ENCODE data around the gene LENG9. TPM values are rescaled to one million over a fixed set of nuclear protein-coding genes. Genes with fewer than 3 reads are reported as not detected.
A peak's percentile ranks its signal among the peaks of the same experiment; 100 is the strongest.

LENG9 gene
- total RNA-seq, 2 experiments from 2014 or later, result 1.8 to 6.0 TPM

GRCh38 chr19:54444737-54445136 lies 18.8 kb downstream of the LENG9 start:
- Histone ChIP-seq H3K4me2 (ENCODE audit: low read length) (no peak overlapping the region), H3K27ac (ENCODE audit: low read depth, low read length, poor library complexity, severe bottlenecking) (no peak overlapping the region), H3K4me1 (ENCODE audit: insufficient read depth, low read length, poor library complexity, severe bottlenecking) (peaks cover 13% of the 10 kb centered on the region), H2AFZ (ENCODE audit: low read length) (no peak overlapping the region), H3K36me3 (ENCODE audit: insufficient read depth, low read length) (peaks cover 38% of the 10 kb centered on the region), H4K20me1 (ENCODE audit: insufficient read depth, low read length) (peaks cover 7% of the 10 kb centered on the region), H3K9me2 (ENCODE audit: insufficient read depth, low read length) (no peaks in the 10 kb centered on the region), H3K4me3 (ENCODE audit: low read depth, low read length, poor library complexity, severe bottlenecking) (no peak overlapping the region), H3K9me3 (ENCODE audit: low read length) (no peaks in the 10 kb centered on the region), H3K79me2 (ENCODE audit: insufficient read depth, low read depth, low read length) (peaks cover 26% of the 10 kb centered on the region)
- POLR2A ChIA-PET, result no interaction called here
- CTCF ChIA-PET (ENCODE audit: unreplicated experiment), result no interaction called here
- TF ChIP-seq EZH2phosphoT487 (IDR thresholded peaks at IDR 0.05; ENCODE audit: borderline replicate concordance, low read depth, low read length) (no peak), CTCF (conservative IDR thresholded peaks at IDR 0.05; ENCODE audit: low read length) (no peak)
- no peak for DNase-seq (ENCODE audit: low spot score)
- no TSS peak for BruUV-seq (replicated peaks)
- intact Hi-C loops (cut with micrococcal nuclease; ENCODE audit: unreplicated experiment), result no loop called here

- no peaks in the 10 kb centered on the region for H4K20me1 ChIP-seq (ENCODE audit: insufficient read depth, low read length)
- H3K36me3 ChIP-seq (ENCODE audit: insufficient read depth, low read length), result peaks cover 30% of the 10 kb centered on the region
- ChIA-PET POLR2A (no interaction called here), CTCF (ENCODE audit: unreplicated experiment) (no interaction called here)
- no peaks in the 10 kb centered on the region for H3K4me1 ChIP-seq (ENCODE audit: insufficient read depth, low read length, poor library complexity, severe bottlenecking)
- no peak overlapping the region for H3K4me2 ChIP-seq (ENCODE audit: low read length)
- H3K9me3 ChIP-seq (ENCODE audit: low read length), result no peaks in the 10 kb centered on the region
- H3K4me3 ChIP-seq (ENCODE audit: low read depth, low read length, poor library complexity, severe bottlenecking), result no peak overlapping the region
- TF ChIP-seq CTCF (conservative IDR thresholded peaks at IDR 0.05; ENCODE audit: low read length), result no peak
- no peak for TF ChIP-seq EZH2phosphoT487 (IDR thresholded peaks at IDR 0.05; ENCODE audit: borderline replicate concordance, low read depth, low read length)
- BruUV-seq (replicated peaks), result no TSS peak
- no peaks in the 10 kb centered on the region for H3K9me2 ChIP-seq (ENCODE audit: insufficient read depth, low read length)
- DNase-seq (ENCODE audit: low spot score), result no peak
- intact Hi-C loops (cut with micrococcal nuclease; ENCODE audit: unreplicated experiment), result no loop called here
- H3K27ac ChIP-seq (ENCODE audit: low read depth, low read length, poor library complexity, severe bottlenecking), result no peak overlapping the region
- H3K79me2 ChIP-seq (ENCODE audit: insufficient read depth, low read depth, low read length), result no peaks in the 10 kb centered on the region
- no peak overlapping the region for H2AFZ ChIP-seq (ENCODE audit: low read length)
These were observed 22.9 kb downstream of the LENG9 start for GRCh38 chr19:54440641-54441040.

GRCh38 chr19:54439174-54439851 lies 24.3 kb downstream of the LENG9 start:
- POLR2A ChIA-PET, result interaction anchor here (0.6 kb wide), 1 partner anchor 14 kb away, joined by 3 read pairs; no protein-coding TSS in a partner anchor
- peak; percentile 77 for TF ChIP-seq CTCF (conservative IDR thresholded peaks at IDR 0.05; ENCODE audit: low read length)
- TF ChIP-seq EZH2phosphoT487 (IDR thresholded peaks at IDR 0.05; ENCODE audit: borderline replicate concordance, low read depth, low read length), result no peak
- H3K9me3 ChIP-seq (ENCODE audit: low read length), result no peaks in the 10 kb centered on the region
- peaks cover 21% of the 10 kb centered on the region for H3K36me3 ChIP-seq (ENCODE audit: insufficient read depth, low read length)
- H3K27ac ChIP-seq (ENCODE audit: low read depth, low read length, poor library complexity, severe bottlenecking), result no peak overlapping the region
- H3K4me3 ChIP-seq (ENCODE audit: low read depth, low read length, poor library complexity, severe bottlenecking), result no peak overlapping the region
- CTCF ChIA-PET (ENCODE audit: unreplicated experiment), result no interaction called here
- no TSS peak for BruUV-seq (replicated peaks)
- intact Hi-C loops (cut with micrococcal nuclease; ENCODE audit: unreplicated experiment), result no loop called here
- H3K9me2 ChIP-seq (ENCODE audit: insufficient read depth, low read length), result no peaks in the 10 kb centered on the region
- H3K4me1 ChIP-seq (ENCODE audit: insufficient read depth, low read length, poor library complexity, severe bottlenecking), result peaks cover 7% of the 10 kb centered on the region
- DNase-seq (ENCODE audit: low spot score), result peak; percentile 60
- H3K79me2 ChIP-seq (ENCODE audit: insufficient read depth, low read depth, low read length), result no peaks in the 10 kb centered on the region
- H4K20me1 ChIP-seq (ENCODE audit: insufficient read depth, low read length), result no peaks in the 10 kb centered on the region
- no peak overlapping the region for H3K4me2 ChIP-seq (ENCODE audit: low read length)
- H2AFZ ChIP-seq (ENCODE audit: low read length), result no peak overlapping the region
